Skeletal muscle tissue (tissue), 4 donors: Measurements from ENCODE around the gene PINK1. TPM values are rescaled to one million over a fixed set of nuclear protein-coding genes. Genes with fewer than 3 reads are reported as not detected.
"Not testable (repeated sequence)": the region's sequence is repeated elsewhere in the genome, so short reads cannot be mapped to it uniquely, and the experiment has no call there.

Experiments used
- H3K27ac ChIP-seq: one replicate; pipeline ENCODE4 v1.7.0; 2013; ENCODE audit warnings: mild to moderate bottlenecking, low read depth, low read length, inconsistent platforms
- H3K27me3 ChIP-seq, 3 donors: one replicate each; pipeline ENCODE4 v1.7.0; 2013; ENCODE audit warnings: low read length in 3 of 3; ENCODE audit not compliant: control insufficient read depth in 3 of 3, insufficient read depth in 3 of 3
- H3K36me3 ChIP-seq, 3 donors: one replicate each; pipeline ENCODE4 v1.7.0; 2013; ENCODE audit warnings: low read length in 3 of 3; ENCODE audit not compliant: control insufficient read depth in 3 of 3, insufficient read depth in 3 of 3
- H3K4me1 ChIP-seq, 3 donors: one replicate each; pipeline ENCODE4 v1.7.0; 2013; ENCODE audit warnings: low read length in 3 of 3, mild to moderate bottlenecking in 3 of 3; ENCODE audit not compliant: control insufficient read depth in 3 of 3, insufficient read depth in 3 of 3
- H3K4me3 ChIP-seq, 3 donors: one replicate each; pipeline ENCODE4 v1.7.0; 2013; ENCODE audit warnings: low read length in 3 of 3
- H3K9ac ChIP-seq, 3 donors: one replicate each; pipeline ENCODE4 v1.7.0; 2013; ENCODE audit warnings: low read length in 3 of 3, mild to moderate bottlenecking in 3 of 3, moderate library complexity in 2 of 3, low read depth in 1 of 3
- H3K9me3 ChIP-seq, 3 donors: one replicate each; pipeline ENCODE4 v1.7.0; 2013; ENCODE audit warnings: low read length in 3 of 3; ENCODE audit not compliant: control insufficient read depth in 3 of 3
- total RNA-seq: library from RNA; depleted of rRNA; stranded (reverse); fragments of >200 nt; gene quantifications from one replicate; pipeline ENCODE4 v1.2.3, GENCODE V29; 2014
- donor health status: Osteomylitis.

PINK1 gene
- total RNA-seq, 1 donor from 2014 or later: 56.4 TPM

DNA sequence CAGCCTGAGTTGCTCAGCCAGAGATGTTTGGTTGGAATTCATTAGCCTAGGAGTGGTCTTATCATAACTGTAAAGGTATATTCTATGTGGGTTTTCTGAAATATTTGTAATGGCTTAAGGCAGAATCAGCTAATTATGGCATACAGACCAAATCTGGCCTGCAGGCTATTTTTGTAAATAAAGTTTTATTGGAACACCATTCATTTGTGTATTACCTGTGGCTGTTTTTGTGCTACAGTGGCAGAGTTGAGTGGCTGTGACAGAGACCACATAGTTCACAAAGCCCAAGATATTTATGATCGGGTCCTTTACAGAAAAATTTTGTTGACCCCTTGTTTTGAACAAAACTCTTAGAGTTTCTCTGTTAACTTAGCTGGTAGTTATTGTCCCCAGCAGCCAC lies 35.3 kb downstream of the PINK1 start:
- Histone ChIP-seq H3K9me3 (no peaks in the 10 kb centered on the region), H3K9ac (no peak overlapping the region), H3K4me3 (no peak overlapping the region), H3K36me3 (no peaks in the 10 kb centered on the region), H3K27ac (no peak overlapping the region), H3K4me1 (no peaks in the 10 kb centered on the region), H3K27me3 (peaks cover 0 to 13% (median 5%) of the 10 kb centered on the region in 3 donors)

DNA sequence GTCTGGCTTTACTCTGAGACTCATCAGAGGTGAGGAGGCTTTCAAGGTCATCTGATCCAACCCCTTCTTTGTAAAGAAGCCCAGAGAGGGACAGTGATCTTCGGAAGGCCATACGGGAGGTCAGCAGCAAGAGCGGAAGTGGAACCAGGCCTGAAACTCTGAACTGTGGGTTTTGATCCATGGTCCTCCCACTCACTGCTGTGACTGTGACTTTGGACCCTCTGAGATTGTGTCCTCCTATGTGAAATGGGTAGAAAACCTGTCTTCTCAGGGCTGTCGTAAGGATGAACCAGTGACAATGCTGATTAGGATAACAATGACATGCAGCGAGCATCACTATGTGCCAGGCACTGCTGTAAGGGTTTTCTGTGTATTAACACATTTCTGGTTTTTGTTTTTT lies 37.7 kb downstream of the PINK1 start:
- no peak overlapping the region for H3K27ac ChIP-seq

DNA sequence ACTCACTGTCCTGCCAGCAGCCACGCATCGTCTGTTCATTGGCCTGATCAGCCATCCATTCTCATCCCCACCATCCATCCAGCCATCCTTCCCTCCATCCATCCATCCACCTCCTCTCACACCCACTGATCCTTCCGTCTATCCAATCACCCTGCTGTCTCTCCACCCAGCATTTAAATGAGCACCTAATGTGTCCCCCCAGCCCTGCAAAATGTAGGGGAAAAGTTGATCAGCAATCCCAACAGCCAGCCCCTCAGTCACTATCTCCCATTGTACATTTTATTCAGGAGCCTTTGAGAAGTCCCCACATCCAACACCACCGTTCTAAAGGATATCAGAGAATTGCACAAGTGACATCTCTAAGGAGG lies 39.0 kb downstream of the PINK1 start:
- no peaks in the 10 kb centered on the region for H3K9me3 ChIP-seq
- no peaks in the 10 kb centered on the region for H3K4me1 ChIP-seq
- no peak overlapping the region for H3K9ac ChIP-seq
- peaks cover 0 to 13% (median 5%) of the 10 kb centered on the region in 3 donors for H3K27me3 ChIP-seq
- no peaks in the 10 kb centered on the region for H3K36me3 ChIP-seq
- H3K27ac ChIP-seq: no peak overlapping the region
- no peak overlapping the region for H3K4me3 ChIP-seq

More for the DNA sequence above, 37.7 kb downstream of the PINK1 start:
- H3K9ac ChIP-seq: no peak overlapping the region
- H3K4me3 ChIP-seq: no peak overlapping the region
- H3K9me3 ChIP-seq: no peaks in the 10 kb centered on the region
- H3K27me3 ChIP-seq: peaks cover 0 to 13% (median 5%) of the 10 kb centered on the region in 3 donors
- H3K36me3 ChIP-seq: no peaks in the 10 kb centered on the region
- no peaks in the 10 kb centered on the region for H3K4me1 ChIP-seq

DNA sequence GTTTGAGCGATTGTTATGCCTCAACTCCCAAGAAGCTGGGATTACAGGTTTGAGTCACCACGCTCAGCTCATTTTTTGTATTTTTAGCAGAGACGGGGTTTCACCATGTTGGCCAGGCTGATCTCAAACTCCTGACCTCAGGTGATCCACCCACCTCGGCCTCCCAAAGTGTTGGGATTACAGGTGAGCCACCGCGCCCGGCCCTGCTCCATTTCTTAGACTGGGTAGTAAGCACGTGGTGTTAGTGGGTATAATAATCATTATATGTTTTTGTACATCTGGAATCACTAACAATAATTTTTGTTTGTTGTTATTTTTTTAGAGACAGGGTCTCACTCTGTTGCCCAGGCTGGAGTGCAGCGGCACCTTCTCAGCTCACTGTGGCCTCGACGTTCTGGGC lies 40.4 kb downstream of the PINK1 start:
- not testable (repeated sequence) for H3K9ac ChIP-seq, H3K4me3 ChIP-seq, H3K27ac ChIP-seq, H3K36me3 ChIP-seq, H3K4me1 ChIP-seq, H3K9me3 ChIP-seq
- peaks cover 0 to 13% (median 5%) of the 10 kb centered on the region in 3 donors for H3K27me3 ChIP-seq

- Histone ChIP-seq H3K27me3 (no peaks in the 10 kb centered on the region), H3K4me3 (no peak overlapping the region), H3K9ac (no peak overlapping the region), H3K9me3 (no peaks in the 10 kb centered on the region), H3K4me1 (peaks cover 5% of the 10 kb centered on the region in 3 donors), H3K36me3 (no peaks in the 10 kb centered on the region), H3K27ac (no peak overlapping the region)
Observed at GRCh38 chr1:20678599-20678998, 45.3 kb downstream of the PINK1 start.

- Histone ChIP-seq H3K27ac (no peak overlapping the region), H3K4me3 (no peak overlapping the region), H3K9me3 (no peaks in the 10 kb centered on the region), H3K36me3 (no peaks in the 10 kb centered on the region), H3K4me1 (peaks cover 5 to 13% (median 11%) of the 10 kb centered on the region in 3 donors), H3K27me3 (no peaks in the 10 kb centered on the region), H3K9ac (no peak overlapping the region)
Observed at GRCh38 chr1:20680269-20680668, 47.0 kb downstream of the PINK1 start.

GRCh38 chr1:20681999-20682398 lies 48.7 kb downstream of the PINK1 start:
- H3K36me3 ChIP-seq: no peaks in the 10 kb centered on the region
- H3K27ac ChIP-seq: no peak overlapping the region
- H3K27me3 ChIP-seq: no peaks in the 10 kb centered on the region
- no peaks in the 10 kb centered on the region for H3K9me3 ChIP-seq
- H3K4me3 ChIP-seq: no peak overlapping the region
- peaks cover 5 to 17% (median 11%) of the 10 kb centered on the region in 3 donors for H3K4me1 ChIP-seq
- H3K9ac ChIP-seq: no peak overlapping the region

DNA sequence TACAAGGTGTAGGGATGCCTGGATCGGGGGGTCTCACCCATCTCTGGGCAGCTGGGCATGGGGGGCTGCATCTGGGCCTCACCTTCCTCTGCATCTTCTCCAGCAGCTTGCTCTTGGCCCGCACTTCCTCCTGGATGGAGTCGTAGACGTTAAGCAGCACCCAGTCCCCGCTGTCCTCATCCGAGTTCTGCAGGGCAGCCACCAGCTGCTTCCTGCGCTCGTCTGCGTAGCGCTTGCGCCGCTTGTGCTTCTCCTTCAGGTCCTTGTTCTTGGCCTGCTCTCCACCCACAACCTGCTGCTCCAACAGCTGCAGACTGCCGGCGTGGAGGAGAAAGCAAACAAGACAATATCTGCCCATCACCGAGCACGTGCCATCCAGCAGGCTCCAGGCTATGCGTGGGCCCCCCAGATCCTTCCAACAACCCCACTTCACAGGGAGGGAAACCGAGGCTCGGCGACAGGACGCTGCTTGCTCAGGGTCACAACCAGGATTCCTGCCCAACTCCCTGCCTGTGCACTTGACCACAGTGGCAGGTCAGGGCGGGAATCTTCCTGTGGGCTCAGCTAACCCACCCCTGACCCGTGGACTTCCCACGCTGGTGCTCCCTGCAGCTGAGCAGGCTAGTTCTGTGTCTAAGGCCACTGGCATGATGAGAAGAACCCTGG lies 49.4 kb downstream of the PINK1 start:
- H3K36me3 ChIP-seq: no peaks in the 10 kb centered on the region
- H3K27ac ChIP-seq: no peak overlapping the region
- no peak overlapping the region for H3K9ac ChIP-seq
- no peaks in the 10 kb centered on the region for H3K27me3 ChIP-seq
- H3K4me3 ChIP-seq: no peak overlapping the region
- peaks cover 5 to 17% (median 11%) of the 10 kb centered on the region in 3 donors for H3K4me1 ChIP-seq
- no peaks in the 10 kb centered on the region for H3K9me3 ChIP-seq

DNA sequence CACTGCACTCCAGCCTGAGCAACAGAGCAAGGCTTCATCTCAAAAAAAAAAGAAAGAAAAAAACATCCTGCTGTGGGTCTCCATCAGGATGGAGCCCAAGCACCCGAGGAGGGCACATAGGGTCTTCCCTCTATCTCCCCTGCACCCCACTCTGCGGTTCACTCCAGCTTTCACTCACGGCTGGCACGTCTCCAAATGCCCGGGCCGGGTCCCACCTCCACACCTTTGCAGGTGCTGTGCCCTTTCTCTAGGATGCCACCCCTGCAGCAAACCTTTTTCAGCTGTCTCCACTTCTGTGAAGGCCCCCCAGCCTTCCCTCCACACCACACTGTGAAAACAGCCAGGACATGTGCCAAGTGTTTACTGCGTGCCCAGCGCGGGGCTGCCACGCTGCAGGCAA lies 50.4 kb downstream of the PINK1 start:
- H3K27me3 ChIP-seq: no peaks in the 10 kb centered on the region
- H3K4me3 ChIP-seq: peak overlapping the region in 1 of 3 donors; percentile 58
- peak overlapping the region; percentile 79 for H3K27ac ChIP-seq
- no peaks in the 10 kb centered on the region for H3K9me3 ChIP-seq
- no peak overlapping the region for H3K9ac ChIP-seq
- H3K4me1 ChIP-seq: peaks cover 5 to 17% (median 11%) of the 10 kb centered on the region in 3 donors
- no peaks in the 10 kb centered on the region for H3K36me3 ChIP-seq

DNA sequence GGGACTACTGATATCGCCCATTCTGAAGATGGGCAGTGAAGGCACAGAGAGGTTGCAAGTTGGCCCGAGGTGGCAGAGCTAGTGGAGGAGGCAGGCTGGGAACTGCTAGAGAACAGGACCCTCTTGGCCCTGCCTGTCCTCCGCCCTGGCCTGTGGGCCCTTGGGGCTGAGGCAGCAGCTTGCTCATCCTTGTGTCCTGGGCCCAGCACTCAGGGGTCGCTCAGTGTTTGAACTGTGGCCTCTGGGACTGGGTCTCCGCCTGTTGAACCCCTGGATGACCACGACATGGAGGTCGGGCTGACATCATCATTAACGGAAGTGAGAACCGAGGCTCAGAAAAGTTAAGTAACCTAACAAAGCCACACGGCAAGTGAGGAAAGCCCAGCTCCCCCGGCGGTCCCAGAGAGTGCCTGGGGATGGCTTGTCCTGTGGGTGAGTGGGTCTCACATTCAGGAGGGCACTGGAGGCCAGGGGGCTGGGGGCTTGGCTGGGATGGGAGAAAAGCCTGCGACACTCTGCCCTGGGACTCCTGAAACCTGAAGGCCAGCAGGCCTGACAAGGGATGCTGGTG lies 50.9 kb downstream of the PINK1 start:
- Histone ChIP-seq H3K4me1 (peaks cover 5 to 17% (median 11%) of the 10 kb centered on the region in 3 donors), H3K36me3 (no peaks in the 10 kb centered on the region), H3K4me3 (peak overlapping the region in 2 of 3 donors; percentile 46 to 58), H3K27ac (peak overlapping the region; percentile 79), H3K9ac (peak overlapping the region in 2 of 3 donors; percentile 57 to 72), H3K27me3 (no peaks in the 10 kb centered on the region), H3K9me3 (no peaks in the 10 kb centered on the region)
